IMR-90 (cell line): ENCODE results near the gene KCNE4. TPM values are rescaled to one million over a fixed set of nuclear protein-coding genes. Genes with fewer than 3 reads are reported as not detected.
A peak's percentile ranks its signal among the peaks of the same experiment; 100 is the strongest.

Experiments used
- ATAC-seq: fragments of 200-7000 bp; cut with Tn5 transposase; 2 replicates; pipeline ENCODE4 v1.9.1; 2020; ENCODE audit warnings: low read depth, mild to moderate bottlenecking, moderate library complexity
- BruUV-seq: library from RNA; stranded (reverse); fragments of 400-500 nt; replicated peaks from 2 replicates; lab custom pipeline; 2021; lab: Mats Ljungman, UMichigan
- CTCF ChIA-PET: fragments of 300-600 bp; formaldehyde crosslinking; extraction: SDS; loops from one replicate; lab custom pipeline; 2021; ENCODE audit warnings: antibody characterized with exemption; lab: Yijun Ruan, JAX
- POLR2A ChIA-PET: fragments of 300-600 bp; sonication (Branson Sonifier 250); formaldehyde crosslinking; loops from one replicate; lab custom pipeline; 2022; ENCODE audit warnings: antibody characterized with exemption; ENCODE audit not compliant: unreplicated experiment; lab: Charles Lee
- DNase-seq: peaks from one replicate; pipeline ENCODE4 v3.0.0; 2013
- H2AFZ ChIP-seq: replicated peaks from 2 replicates; pipeline ENCODE3; 2013; ENCODE audit warnings: low read length, mild to moderate bottlenecking; ENCODE audit not compliant: poor library complexity
- H2AK5ac ChIP-seq: 2 replicates; pipeline ENCODE4 v1.6.1; 2013; ENCODE audit warnings: low read depth, low read length, inconsistent platforms
- H2AK9ac ChIP-seq: replicated peaks from 2 replicates; pipeline ENCODE3; 2013; ENCODE audit warnings: mild to moderate bottlenecking, low read depth, low read length, moderate library complexity; ENCODE audit not compliant: poor library complexity
- H2BK120ac ChIP-seq: 2 replicates; pipeline ENCODE4 v1.6.1; 2013; ENCODE audit warnings: low read depth, low read length, inconsistent platforms
- H2BK15ac ChIP-seq: 3 replicates; pipeline ENCODE4 v1.6.1; 2013; ENCODE audit warnings: low read depth, low read length, inconsistent platforms
- H2BK20ac ChIP-seq: 2 replicates; pipeline ENCODE4 v1.6.1; 2013; ENCODE audit warnings: low read depth, mild to moderate bottlenecking, inconsistent platforms, low read length, moderate library complexity
- H2BK5ac ChIP-seq: 2 replicates; pipeline ENCODE4 v1.6.1; 2013; ENCODE audit warnings: mild to moderate bottlenecking, low read depth, low read length, inconsistent platforms; ENCODE audit not compliant: poor library complexity, severe bottlenecking
- H3K14ac ChIP-seq: replicated peaks from 2 replicates; pipeline ENCODE4 v1.6.1; 2013; ENCODE audit warnings: low read depth, low read length, inconsistent platforms
- H3K18ac ChIP-seq: 2 replicates; pipeline ENCODE4 v1.6.1; 2013; ENCODE audit warnings: low read depth, low read length, control low read depth
- H3K23ac ChIP-seq: 2 replicates; pipeline ENCODE4 v1.6.1; 2013; ENCODE audit warnings: low read depth, low read length, inconsistent platforms
- H3K27ac ChIP-seq: 2 replicates; pipeline ENCODE4 v1.5.1; 2013; ENCODE audit warnings: mild to moderate bottlenecking, control low read depth, low read length; ENCODE audit not compliant: insufficient read depth
- H3K27me3 ChIP-seq: 2 replicates; pipeline ENCODE4 v1.6.1; 2013; ENCODE audit warnings: low read length; ENCODE audit not compliant: control insufficient read depth, insufficient read depth
- H3K36me3 ChIP-seq: 2 replicates; pipeline ENCODE4 v1.6.1; 2013; ENCODE audit warnings: low read length, mixed read lengths; ENCODE audit not compliant: control insufficient read depth, insufficient read depth
- H3K4ac ChIP-seq: 2 replicates; pipeline ENCODE4 v1.6.1; 2013; ENCODE audit warnings: low read depth, low read length, inconsistent platforms
- H3K4me1 ChIP-seq: 2 replicates; pipeline ENCODE4 v1.6.1; 2013; ENCODE audit warnings: low read length, mixed read lengths; ENCODE audit not compliant: control insufficient read depth, insufficient read depth
- H3K4me2 ChIP-seq: 2 replicates; pipeline ENCODE4 v1.6.1; 2013; ENCODE audit warnings: low read depth, mild to moderate bottlenecking, control low read depth, low read length, moderate library complexity
- H3K4me3 ChIP-seq: 2 replicates; pipeline ENCODE4 v1.5.1; 2013; ENCODE audit warnings: low read depth, mild to moderate bottlenecking, control low read depth, low read length, moderate library complexity; ENCODE audit not compliant: insufficient read depth
- H3K56ac ChIP-seq: 2 replicates; pipeline ENCODE4 v1.6.1; 2013; ENCODE audit warnings: low read length, inconsistent platforms; ENCODE audit not compliant: insufficient read depth; ENCODE audit errors: extremely low read depth
- H3K79me1 ChIP-seq, 2 experiments: 2 replicates each; pipeline ENCODE4 v1.6.1; 2013; ENCODE audit warnings: low read length in 2 of 2, inconsistent platforms in 1 of 2, low read depth in 1 of 2
- H3K9ac ChIP-seq: 2 replicates; pipeline ENCODE4 v1.6.1; 2013; ENCODE audit warnings: low read depth, low read length, control low read depth
- H3K9me1 ChIP-seq: 2 replicates; pipeline ENCODE4 v1.6.1; 2013; ENCODE audit warnings: low read length, inconsistent platforms; ENCODE audit not compliant: insufficient read depth
- H3K9me3 ChIP-seq: 2 replicates; pipeline ENCODE4 v1.6.1; 2013; ENCODE audit warnings: low read length; ENCODE audit not compliant: control insufficient read depth, insufficient read depth
- H4K20me1 ChIP-seq: 2 replicates; pipeline ENCODE4 v1.6.1; 2013; ENCODE audit warnings: low read length, inconsistent platforms; ENCODE audit not compliant: insufficient read depth
- H4K5ac ChIP-seq: 2 replicates; pipeline ENCODE4 v1.6.1; 2013; ENCODE audit warnings: mild to moderate bottlenecking, low read depth, low read length, control low read depth
- H4K8ac ChIP-seq, 2 experiments: 2 replicates each; pipeline ENCODE4 v1.6.1; 2013; ENCODE audit warnings: low read depth in 2 of 2, low read length in 2 of 2, control low read depth in 1 of 2, inconsistent platforms in 1 of 2
- H4K91ac ChIP-seq: 2 replicates; pipeline ENCODE4 v1.6.1; 2013; ENCODE audit warnings: low read depth, low read length, inconsistent platforms; ENCODE audit not compliant: insufficient read depth
- BHLHE40 ChIP-seq: fragments of 150-350 bp; IDR thresholded peaks from 2 replicates; pipeline ENCODE4 v1.6.1; 2016; ENCODE audit warnings: mild to moderate bottlenecking, low read depth, low read length
- CHD1 ChIP-seq: IDR thresholded peaks from 2 replicates; pipeline ENCODE4 v1.6.1; 2012; ENCODE audit warnings: low read depth, low read length, improper control_type of control experiment
- CTCF ChIP-seq: conservative IDR thresholded peaks from 2 replicates; pipeline ENCODE4 v1.5.1; 2012; ENCODE audit warnings: mild to moderate bottlenecking, low read depth, low read length, improper control_type of control experiment
- ELK1 ChIP-seq: fragments of 150-350 bp; IDR thresholded peaks from 2 replicates; pipeline ENCODE4 v1.6.1; 2016; ENCODE audit warnings: low read depth, mild to moderate bottlenecking, low read length, moderate library complexity, borderline replicate concordance
- FOS ChIP-seq: fragments of 150-350 bp; IDR thresholded peaks from 2 replicates; pipeline ENCODE4 v1.6.1; 2016; ENCODE audit warnings: low read depth, low read length
- MAFK ChIP-seq: IDR thresholded peaks from 2 replicates; pipeline ENCODE4 v1.6.1; 2012; ENCODE audit warnings: low read depth, low read length, improper control_type of control experiment
- MAZ ChIP-seq: IDR thresholded peaks from 2 replicates; pipeline ENCODE4 v1.6.1; 2012; ENCODE audit warnings: low read depth, mild to moderate bottlenecking, low read length, improper control_type of control experiment, moderate library complexity, borderline replicate concordance
- MXI1 ChIP-seq: IDR thresholded peaks from 2 replicates; pipeline ENCODE4 v1.6.1; 2012; ENCODE audit warnings: low read depth, mild to moderate bottlenecking, low read length, moderate library complexity, borderline replicate concordance
- NFE2L2 ChIP-seq: fragments of 150-350 bp; IDR thresholded peaks from 2 replicates; pipeline ENCODE4 v1.6.1; 2016; ENCODE audit warnings: low read depth, mild to moderate bottlenecking, low read length
- POLR2A ChIP-seq: IDR thresholded peaks from 2 replicates; pipeline ENCODE4 v1.6.1; 2012; ENCODE audit warnings: mild to moderate bottlenecking, low read depth, low read length
- RAD21 ChIP-seq: IDR thresholded peaks from 2 replicates; pipeline ENCODE4 v1.6.1; 2012; ENCODE audit warnings: low read length, improper control_type of control experiment
- RCOR1 ChIP-seq: IDR thresholded peaks from 2 replicates; pipeline ENCODE4 v1.6.1; 2012; ENCODE audit warnings: mild to moderate bottlenecking, low read length, improper control_type of control experiment; ENCODE audit not compliant: insufficient replicate concordance
- RFX5 ChIP-seq: IDR thresholded peaks from 2 replicates; pipeline ENCODE4 v1.8.0; 2012; ENCODE audit warnings: low read depth, mild to moderate bottlenecking, low read length, moderate library complexity
- SMC3 ChIP-seq: fragments of 150-350 bp; IDR thresholded peaks from 2 replicates; pipeline ENCODE4 v1.6.1; 2016; ENCODE audit warnings: low read depth, mild to moderate bottlenecking, antibody characterized with exemption, low read length, moderate library complexity
- USF2 ChIP-seq: fragments of 150-350 bp; IDR thresholded peaks from 2 replicates; pipeline ENCODE4 v1.6.1; 2017; ENCODE audit warnings: mild to moderate bottlenecking, antibody characterized with exemption, low read length, low read depth
- WGBS, 2 experiments: methylation state at CpG; one replicate each; pipeline versions ENCODE4 v1.1.5 to v1.1.7; 2013; ENCODE audit warnings: missing lambda C conversion rate in 2 of 2; ENCODE audit not compliant: insufficient read length in 1 of 2; ENCODE audit errors: extremely low coverage in 2 of 2; 5-methylcytosine and 5-hydroxymethylcytosine counted together
- dilution Hi-C: fragments of 300-500 bp; cut with HindIII; formaldehyde crosslinking; loops from one replicate; pipeline ENCODE4 v1.14.3; 2018; ENCODE audit warnings: low sequenced_read_pairs; ENCODE audit not compliant: unreplicated experiment
- in situ Hi-C: fragments of 300-500 bp; cut with MboI; formaldehyde crosslinking; loops from 3 replicates; pipeline ENCODE4 v1.14.3; 2019; ENCODE audit warnings: low sequenced_read_pairs, inconsistent platforms, mixed read lengths
- intact Hi-C: fragments of 100-400 bp; cut with micrococcal nuclease; formaldehyde crosslinking; loops from 2 replicates; pipeline ENCODE4 v1.10.0; 2022
- polyA plus RNA-seq, 3 experiments: library from polyadenylated mRNA; depleted of rRNA; stranded (reverse); fragments of >200 nt; gene quantifications; 2 replicates each; pipeline ENCODE4 v1.2.3, GENCODE V29; 2012; ENCODE audit warnings: low replicate concordance in 1 of 3
- total RNA-seq: library from RNA; depleted of rRNA; stranded (reverse); fragments of >200 nt; gene quantifications from 2 replicates; pipeline ENCODE4 v1.2.3, GENCODE V29; 2012

The KCNE4 gene
- total and polyA plus RNA-seq, 2 of the 4 experiments (the other 2 are of a cell fraction), result 6.6 to 6.8 TPM

- intact Hi-C loops (loop anchor here (2.0 kb wide), 1 partner anchor 45 kb away; no protein-coding TSS in a partner anchor), dilution Hi-C loops (no loop called here), in situ Hi-C loops (no loop called here)
- no peaks in the 10 kb centered on the region for H3K9me3 ChIP-seq
- no peaks in the 10 kb centered on the region for H3K36me3 ChIP-seq
- DNase-seq (no peak), ATAC-seq (no peak)
- H3K27ac ChIP-seq, result no peak overlapping the region
- no peak overlapping the region for H2AFZ ChIP-seq
- no peak overlapping the region for H3K4me2 ChIP-seq
- no peak overlapping the region for H3K23ac ChIP-seq
- ChIA-PET POLR2A (interaction anchor here (0.6 kb wide), 1 partner anchor 57 kb away, joined by 5 read pairs; no protein-coding TSS in a partner anchor), CTCF (no interaction called here)
- no peak overlapping the region for H2BK120ac ChIP-seq
- H3K56ac ChIP-seq, result no peak overlapping the region
- no peak overlapping the region for H4K91ac ChIP-seq
- H4K8ac ChIP-seq, result no peak overlapping the region
- no peak overlapping the region for H3K4ac ChIP-seq
- no peaks in the 10 kb centered on the region for H3K79me1 ChIP-seq
- H3K4me1 ChIP-seq, result peaks cover 17% of the 10 kb centered on the region
- no peak overlapping the region for H4K5ac ChIP-seq
- H2AK9ac ChIP-seq, result no peak overlapping the region
- no peak overlapping the region for H2BK15ac ChIP-seq
- no TSS peak for BruUV-seq
- TF ChIP-seq RAD21 (no peak), ELK1 (no peak), CTCF (no peak), FOS (no peak), MAFK (peak; percentile 58), MAZ (no peak), BHLHE40 (no peak), CHD1 (no peak), MXI1 (no peak), RFX5 (no peak), POLR2A (no peak), USF2 (no peak), RCOR1 (no peak), NFE2L2 (peak; percentile 15; the same call in 1 of the 2 replicates), SMC3 (no peak)
- no CpG with 5 or more reads among the region's 1 CpG for WGBS, 2 experiments
- H3K4me3 ChIP-seq, result no peak overlapping the region
- H3K27me3 ChIP-seq, result no peaks in the 10 kb centered on the region
- no peaks in the 10 kb centered on the region for H4K20me1 ChIP-seq
- no peak overlapping the region for H2BK5ac ChIP-seq
- no peak overlapping the region for H3K18ac ChIP-seq
- no peak overlapping the region for H2AK5ac ChIP-seq
- no peak overlapping the region for H2BK20ac ChIP-seq
- peaks cover 17% of the 10 kb centered on the region for H3K9me1 ChIP-seq
- H3K14ac ChIP-seq, result no peak overlapping the region
- H3K9ac ChIP-seq, result no peak overlapping the region
Measured at GRCh38 chr2:223039618-223040017, 12.4 kb upstream of the KCNE4 start.
